HG03439 (cell line): ENCODE results near the gene CDC14B.

ENCODE experiments used
- ATAC-seq: cut with Tn5 transposase; IDR thresholded peaks from one replicate; pipeline ENCODE4 v1.9.1; 2021; ENCODE audit warnings: mild to moderate bottlenecking, moderate library complexity; ENCODE audit not compliant: unreplicated experiment

The CDC14B gene

GRCh38 chr9:96450613-96451528, 168.8 kb downstream of the CDC14B start:
- no peak for ATAC-seq
